ENCODE data around the gene ATP2B2.

The ATP2B2 gene

DNA sequence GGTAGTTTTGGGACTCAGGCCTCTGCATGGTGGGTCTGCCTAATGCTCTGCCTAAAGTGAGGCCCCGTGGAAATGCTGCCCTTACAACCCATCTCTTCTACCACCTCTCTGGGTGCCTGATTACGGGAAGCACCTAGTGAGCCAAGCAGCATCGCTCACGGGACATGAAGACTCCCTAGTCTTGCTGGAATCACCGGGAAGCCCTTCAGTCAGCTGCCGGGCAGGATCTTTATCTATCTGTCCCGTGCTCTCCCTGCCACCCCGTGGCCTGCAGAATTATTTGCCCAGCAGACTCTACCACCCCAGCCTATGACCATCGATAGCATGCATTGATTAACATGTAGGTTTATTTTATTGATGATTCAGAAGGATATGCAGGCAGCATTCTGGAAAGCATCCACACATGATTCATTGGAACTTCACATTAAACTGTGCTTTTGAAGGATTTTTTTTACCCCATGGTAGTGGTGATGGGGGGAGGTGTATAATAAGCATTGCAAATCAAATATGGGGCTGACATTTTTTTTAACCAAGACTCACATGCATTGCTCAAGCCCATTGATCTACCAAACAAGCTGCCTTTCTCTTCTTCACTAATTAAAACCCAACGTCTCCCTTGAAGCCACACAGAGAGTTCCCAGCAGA is 63.1 kb downstream of the ATP2B2 start:
- no peak overlapping the region for H3K27ac ChIP-seq (ENCODE audit: low read length)
- no peaks in the 10 kb centered on the region for H3K9me3 ChIP-seq (ENCODE audit: control insufficient read depth in 1 of 2, low read length in 2 of 2)
- no peak overlapping the region for H3K4me3 ChIP-seq (ENCODE audit: low read depth in 1 of 2, low read length in 2 of 2)
- no peaks in the 10 kb centered on the region for H3K27me3 ChIP-seq (ENCODE audit: low read depth, low read length)
- no peaks in the 10 kb centered on the region for H3K4me1 ChIP-seq (ENCODE audit: control insufficient read depth in 1 of 2, insufficient read depth in 2 of 2, low read length in 2 of 2)
- no peaks in the 10 kb centered on the region for H3K36me3 ChIP-seq (ENCODE audit: control insufficient read depth in 1 of 2, insufficient read depth in 2 of 2, low read length in 2 of 2)

DNA sequence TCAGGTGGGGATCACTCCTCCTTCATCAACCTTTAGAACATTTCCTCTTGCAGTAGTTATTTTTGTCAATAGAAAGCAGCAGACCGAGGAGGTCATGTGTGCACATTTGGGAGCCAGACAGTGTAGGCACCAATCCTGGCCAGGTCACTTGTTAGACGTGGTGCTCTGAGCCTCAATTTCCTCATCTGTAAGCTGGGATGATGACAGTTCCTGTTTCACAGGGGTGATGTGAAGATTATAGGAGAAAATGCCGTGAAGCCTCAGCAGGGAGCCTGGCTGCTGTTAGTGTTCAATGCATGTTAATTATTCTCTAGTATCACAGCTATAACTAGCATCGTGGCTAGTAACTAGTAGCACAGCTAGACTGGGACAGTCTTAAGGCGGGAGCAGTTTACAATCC is 64.7 kb downstream of the ATP2B2 start:
- H3K4me3 ChIP-seq (ENCODE audit: low read depth in 1 of 2, low read length in 2 of 2), result no peak overlapping the region
- no peak overlapping the region for H3K27ac ChIP-seq (ENCODE audit: low read length)
- no peaks in the 10 kb centered on the region for H3K36me3 ChIP-seq (ENCODE audit: control insufficient read depth in 1 of 2, insufficient read depth in 2 of 2, low read length in 2 of 2)
- H3K9me3 ChIP-seq (ENCODE audit: control insufficient read depth in 1 of 2, low read length in 2 of 2), result no peaks in the 10 kb centered on the region
- no peaks in the 10 kb centered on the region for H3K4me1 ChIP-seq (ENCODE audit: control insufficient read depth in 1 of 2, insufficient read depth in 2 of 2, low read length in 2 of 2)
- no peaks in the 10 kb centered on the region for H3K27me3 ChIP-seq (ENCODE audit: low read depth, low read length)

DNA sequence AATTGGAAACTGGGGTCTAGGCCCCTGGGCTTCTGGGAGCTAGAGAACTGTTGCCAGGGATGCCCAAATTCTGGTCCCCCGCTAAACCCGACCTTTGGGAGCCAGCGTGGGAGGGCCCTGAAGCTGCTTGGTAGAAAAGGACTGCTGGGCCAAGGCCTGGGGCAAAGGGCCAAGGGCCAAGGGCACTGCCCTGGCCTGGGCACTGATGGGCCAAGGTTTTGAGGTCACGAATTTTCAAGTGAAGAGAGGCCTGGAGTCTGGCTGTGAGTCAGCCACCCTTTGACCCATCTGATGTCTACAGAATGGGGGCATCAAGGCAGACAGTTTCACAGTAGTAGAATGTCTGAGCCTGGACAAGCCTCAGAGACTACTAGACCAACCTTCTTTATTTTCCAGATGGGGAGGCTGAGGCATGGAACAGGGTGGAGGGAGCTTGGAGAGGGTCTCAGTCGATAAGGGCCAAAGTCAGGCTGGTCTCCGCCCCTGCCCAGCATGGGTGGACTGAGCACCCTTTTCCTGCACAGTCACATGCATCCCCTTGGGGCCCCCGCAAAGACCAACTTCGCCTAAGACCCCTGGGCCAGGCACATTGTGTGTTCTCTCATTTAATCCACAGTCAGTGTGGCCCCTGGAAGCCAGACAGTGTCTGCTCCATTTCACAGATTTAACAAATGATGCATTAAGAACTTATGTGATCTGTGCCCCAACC is 66.3 kb downstream of the ATP2B2 start:
- Histone ChIP-seq H3K27ac (ENCODE audit: low read length) (no peak overlapping the region), H3K36me3 (ENCODE audit: control insufficient read depth in 1 of 2, insufficient read depth in 2 of 2, low read length in 2 of 2) (no peaks in the 10 kb centered on the region), H3K4me3 (ENCODE audit: low read depth in 1 of 2, low read length in 2 of 2) (no peak overlapping the region), H3K9me3 (ENCODE audit: control insufficient read depth in 1 of 2, low read length in 2 of 2) (no peaks in the 10 kb centered on the region), H3K27me3 (ENCODE audit: low read depth, low read length) (no peaks in the 10 kb centered on the region), H3K4me1 (ENCODE audit: control insufficient read depth in 1 of 2, insufficient read depth in 2 of 2, low read length in 2 of 2) (no peaks in the 10 kb centered on the region)

DNA sequence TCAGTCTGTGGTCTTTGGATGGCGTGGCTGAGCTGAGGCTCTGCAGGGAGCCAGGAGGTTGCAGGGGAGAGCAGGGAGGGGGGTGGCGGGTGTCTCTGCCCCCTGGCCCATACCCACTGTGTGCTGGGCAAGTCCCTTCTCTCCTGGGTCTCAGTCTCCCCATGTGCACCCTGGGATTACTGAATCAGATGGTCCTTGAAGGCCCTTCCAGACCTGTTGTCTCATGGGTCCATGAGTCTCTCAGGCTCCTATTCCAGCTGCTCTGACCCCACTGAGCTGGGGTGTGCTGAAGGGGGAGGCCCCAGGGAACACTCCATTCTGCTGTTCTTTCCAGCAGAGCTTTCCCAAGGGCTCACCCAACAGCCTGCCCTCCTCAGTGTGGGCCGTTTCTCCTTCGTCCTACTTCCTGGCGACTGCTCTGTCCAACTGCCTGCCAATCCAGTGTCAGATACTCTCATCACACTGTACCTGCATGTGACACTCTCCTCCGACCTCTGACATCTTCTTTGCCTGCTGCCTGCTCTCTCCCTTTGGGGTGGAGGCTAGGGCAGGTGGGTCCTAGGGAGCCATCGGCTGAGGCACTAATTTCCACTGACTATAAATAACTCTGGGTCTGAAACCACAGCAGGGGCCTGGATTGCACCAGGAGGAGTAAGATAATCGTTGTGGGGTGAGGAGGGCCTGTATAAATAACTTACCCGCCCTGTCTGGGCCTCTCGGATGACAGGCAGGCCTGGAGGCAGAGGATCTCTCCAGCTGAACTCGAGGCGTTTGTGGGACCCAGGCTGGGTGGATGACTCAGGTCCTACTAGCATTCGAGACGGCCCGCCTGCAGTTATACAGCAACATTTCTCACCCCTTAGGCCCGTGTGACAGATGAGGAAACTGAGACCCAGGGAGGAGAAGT is 67.1 kb downstream of the ATP2B2 start:
- Histone ChIP-seq H3K4me3 (ENCODE audit: low read depth in 1 of 2, low read length in 2 of 2) (no peak overlapping the region), H3K4me1 (ENCODE audit: control insufficient read depth in 1 of 2, insufficient read depth in 2 of 2, low read length in 2 of 2) (no peaks in the 10 kb centered on the region), H3K27me3 (ENCODE audit: low read depth, low read length) (no peaks in the 10 kb centered on the region), H3K9me3 (ENCODE audit: control insufficient read depth in 1 of 2, low read length in 2 of 2) (no peaks in the 10 kb centered on the region), H3K36me3 (ENCODE audit: control insufficient read depth in 1 of 2, insufficient read depth in 2 of 2, low read length in 2 of 2) (no peaks in the 10 kb centered on the region), H3K27ac (ENCODE audit: low read length) (no peak overlapping the region)

DNA sequence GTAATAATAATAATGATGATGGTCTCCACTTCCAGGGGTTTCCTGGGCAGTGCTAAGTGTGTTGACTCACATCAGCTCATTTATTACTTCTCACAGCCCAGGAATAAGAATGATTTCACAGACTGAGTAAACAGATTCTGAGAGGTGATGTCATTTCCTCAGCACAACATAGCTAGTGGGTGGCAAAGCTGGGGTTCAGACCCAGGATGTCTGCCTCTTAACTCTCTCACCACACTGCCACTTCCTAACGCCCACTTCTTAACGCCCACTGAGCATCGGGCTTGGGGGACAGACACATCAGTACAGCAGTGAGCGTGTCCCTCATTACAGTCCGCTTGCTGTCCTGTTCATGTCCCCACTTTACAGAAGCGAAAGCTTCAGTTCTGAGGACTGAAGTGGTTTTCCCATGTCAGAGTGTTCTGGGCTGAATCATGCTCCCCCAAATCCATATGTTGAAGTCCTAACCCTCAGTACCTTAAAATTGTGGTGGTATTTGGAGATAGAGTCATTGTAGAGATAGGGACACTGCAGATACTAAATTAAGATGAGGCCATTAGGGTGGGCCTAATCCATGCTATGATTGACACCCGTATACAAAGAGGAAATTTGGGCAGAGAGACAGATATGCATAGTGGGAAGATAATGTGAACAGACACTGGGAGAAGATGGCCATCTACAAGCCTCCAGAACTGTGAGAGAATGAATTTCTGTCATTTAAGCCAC is 68.0 kb downstream of the ATP2B2 start:
- Histone ChIP-seq H3K4me1 (ENCODE audit: control insufficient read depth in 1 of 2, insufficient read depth in 2 of 2, low read length in 2 of 2) (peaks cover 0 to under 1% of the 10 kb centered on the region in 2 donors), H3K36me3 (ENCODE audit: control insufficient read depth in 1 of 2, insufficient read depth in 2 of 2, low read length in 2 of 2) (no peaks in the 10 kb centered on the region), H3K27ac (ENCODE audit: low read length) (no peak overlapping the region), H3K27me3 (ENCODE audit: low read depth, low read length) (no peaks in the 10 kb centered on the region), H3K4me3 (ENCODE audit: low read depth in 1 of 2, low read length in 2 of 2) (no peak overlapping the region), H3K9me3 (ENCODE audit: control insufficient read depth in 1 of 2, low read length in 2 of 2) (no peaks in the 10 kb centered on the region)

DNA sequence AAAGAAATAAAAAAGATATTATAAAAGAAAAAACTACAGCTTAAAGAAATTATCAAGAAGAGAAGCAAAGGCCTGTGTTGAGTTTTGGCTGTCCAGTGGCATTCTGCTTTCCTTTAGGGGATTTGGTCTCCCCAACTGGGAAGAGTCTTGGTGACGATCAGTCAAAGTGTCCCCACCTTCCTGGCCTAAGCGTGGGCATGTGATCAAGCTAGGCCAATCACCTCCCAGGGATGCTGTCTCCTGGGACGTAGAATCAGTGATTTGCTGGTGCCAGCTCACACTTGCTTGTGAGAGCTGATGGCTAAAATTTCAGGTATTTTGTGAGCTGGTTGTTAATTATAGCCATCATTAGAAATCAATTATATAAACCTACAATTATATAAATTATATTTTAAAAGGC is 69.5 kb downstream of the ATP2B2 start:
- Histone ChIP-seq H3K27me3 (ENCODE audit: low read depth, low read length) (no peaks in the 10 kb centered on the region), H3K9me3 (ENCODE audit: control insufficient read depth in 1 of 2, low read length in 2 of 2) (no peaks in the 10 kb centered on the region), H3K4me3 (ENCODE audit: low read depth in 1 of 2, low read length in 2 of 2) (no peak overlapping the region), H3K4me1 (ENCODE audit: control insufficient read depth in 1 of 2, insufficient read depth in 2 of 2, low read length in 2 of 2) (peaks cover 0 to 9% of the 10 kb centered on the region in 2 donors), H3K36me3 (ENCODE audit: control insufficient read depth in 1 of 2, insufficient read depth in 2 of 2, low read length in 2 of 2) (no peaks in the 10 kb centered on the region), H3K27ac (ENCODE audit: low read length) (no peak overlapping the region)

DNA sequence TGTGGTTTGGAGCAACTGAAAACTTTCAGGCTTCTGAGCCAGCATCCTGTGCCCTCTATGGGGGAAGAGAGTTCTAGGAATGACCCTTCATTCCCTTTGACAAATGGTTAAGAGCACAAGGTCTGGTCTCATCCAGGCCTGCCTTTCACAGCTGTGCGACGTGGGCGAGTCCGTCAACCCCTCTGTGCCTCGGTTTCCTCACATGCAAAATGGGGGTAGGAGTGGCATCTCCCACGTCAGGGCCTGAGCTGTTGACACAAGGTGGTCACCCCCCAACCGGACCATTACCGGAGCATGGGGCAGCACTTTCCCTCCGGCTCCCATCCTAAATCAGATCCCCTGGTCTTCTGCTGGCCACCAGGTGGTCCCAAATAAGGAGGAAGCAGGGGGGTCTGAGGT is 70.4 kb downstream of the ATP2B2 start:
- Histone ChIP-seq H3K9me3 (ENCODE audit: control insufficient read depth in 1 of 2, low read length in 2 of 2) (no peaks in the 10 kb centered on the region), H3K4me3 (ENCODE audit: low read depth in 1 of 2, low read length in 2 of 2) (no peak overlapping the region), H3K4me1 (ENCODE audit: control insufficient read depth in 1 of 2, insufficient read depth in 2 of 2, low read length in 2 of 2) (peaks cover 0 to 9% of the 10 kb centered on the region in 2 donors), H3K27me3 (ENCODE audit: low read depth, low read length) (no peaks in the 10 kb centered on the region), H3K36me3 (ENCODE audit: control insufficient read depth in 1 of 2, insufficient read depth in 2 of 2, low read length in 2 of 2) (no peaks in the 10 kb centered on the region), H3K27ac (ENCODE audit: low read length) (no peak overlapping the region)

DNA sequence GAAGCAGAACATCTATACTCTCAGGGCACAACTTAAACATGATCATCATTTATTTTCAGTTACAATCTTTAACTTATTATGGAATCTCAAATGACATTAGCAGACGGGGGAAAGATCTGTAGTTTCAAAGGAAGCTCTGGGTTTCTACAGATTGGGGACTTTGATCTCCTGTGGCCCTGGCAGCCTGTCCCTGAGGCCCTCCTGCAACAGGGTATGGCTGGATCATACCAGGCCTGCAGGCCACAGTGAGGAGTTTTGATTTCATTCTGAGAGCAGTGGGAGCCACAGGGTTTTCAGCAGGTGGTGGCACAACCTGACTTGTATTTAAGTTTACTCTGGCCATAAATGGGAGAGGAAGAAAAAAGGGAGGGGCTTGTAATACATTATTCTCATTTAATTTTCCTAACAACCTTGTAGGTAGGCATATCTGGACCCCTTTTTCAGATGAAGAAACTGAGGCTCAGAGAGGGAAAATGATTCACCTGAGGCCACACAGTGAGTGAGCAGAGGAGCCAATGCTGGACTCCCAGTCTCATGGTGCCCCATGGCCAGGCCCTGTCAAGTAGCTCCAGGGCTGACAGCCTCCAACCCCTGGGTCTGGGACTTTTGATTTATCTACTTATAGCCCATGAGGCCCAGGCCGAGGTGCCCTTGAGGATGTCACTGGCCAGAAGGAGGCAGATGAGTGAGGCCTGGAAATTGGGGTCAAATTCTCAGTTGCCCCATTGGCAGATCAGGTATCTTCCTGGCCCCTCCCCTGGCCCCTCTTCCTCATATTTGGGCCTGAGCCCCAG is 71.0 kb downstream of the ATP2B2 start:
- Histone ChIP-seq H3K27ac (ENCODE audit: low read length) (no peak overlapping the region), H3K27me3 (ENCODE audit: low read depth, low read length) (no peaks in the 10 kb centered on the region), H3K4me1 (ENCODE audit: control insufficient read depth in 1 of 2, insufficient read depth in 2 of 2, low read length in 2 of 2) (peaks cover 0 to 9% of the 10 kb centered on the region in 2 donors), H3K4me3 (ENCODE audit: low read depth in 1 of 2, low read length in 2 of 2) (no peak overlapping the region), H3K36me3 (ENCODE audit: control insufficient read depth in 1 of 2, insufficient read depth in 2 of 2, low read length in 2 of 2) (no peaks in the 10 kb centered on the region), H3K9me3 (ENCODE audit: control insufficient read depth in 1 of 2, low read length in 2 of 2) (no peaks in the 10 kb centered on the region)

DNA sequence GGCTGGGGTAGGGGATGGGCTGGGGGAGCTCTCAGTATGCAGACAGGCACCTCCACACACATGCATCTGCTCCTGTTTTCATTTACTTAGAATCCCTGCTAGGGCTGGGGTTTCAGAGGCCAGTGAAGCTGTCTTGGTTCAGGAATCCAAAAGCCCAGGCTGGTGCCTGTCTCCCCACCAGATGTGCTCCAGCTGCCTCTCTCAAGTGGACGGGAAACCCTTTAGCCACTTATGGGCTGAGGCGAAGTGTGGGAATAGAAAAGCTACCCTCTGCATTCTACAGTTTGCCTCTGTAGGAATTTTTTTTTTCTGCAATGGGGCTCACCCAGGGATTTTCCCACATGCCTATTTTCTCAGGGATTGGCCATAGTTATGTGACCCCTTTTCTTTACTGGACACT is 72.5 kb downstream of the ATP2B2 start:
- H3K36me3 ChIP-seq (ENCODE audit: control insufficient read depth in 1 of 2, insufficient read depth in 2 of 2, low read length in 2 of 2), result no peaks in the 10 kb centered on the region
- no peak overlapping the region for H3K27ac ChIP-seq (ENCODE audit: low read length)
- peaks cover 0 to 9% of the 10 kb centered on the region in 2 donors for H3K4me1 ChIP-seq (ENCODE audit: control insufficient read depth in 1 of 2, insufficient read depth in 2 of 2, low read length in 2 of 2)
- no peaks in the 10 kb centered on the region for H3K27me3 ChIP-seq (ENCODE audit: low read depth, low read length)
- H3K9me3 ChIP-seq (ENCODE audit: control insufficient read depth in 1 of 2, low read length in 2 of 2), result no peaks in the 10 kb centered on the region
- no peak overlapping the region for H3K4me3 ChIP-seq (ENCODE audit: low read depth in 1 of 2, low read length in 2 of 2)

DNA sequence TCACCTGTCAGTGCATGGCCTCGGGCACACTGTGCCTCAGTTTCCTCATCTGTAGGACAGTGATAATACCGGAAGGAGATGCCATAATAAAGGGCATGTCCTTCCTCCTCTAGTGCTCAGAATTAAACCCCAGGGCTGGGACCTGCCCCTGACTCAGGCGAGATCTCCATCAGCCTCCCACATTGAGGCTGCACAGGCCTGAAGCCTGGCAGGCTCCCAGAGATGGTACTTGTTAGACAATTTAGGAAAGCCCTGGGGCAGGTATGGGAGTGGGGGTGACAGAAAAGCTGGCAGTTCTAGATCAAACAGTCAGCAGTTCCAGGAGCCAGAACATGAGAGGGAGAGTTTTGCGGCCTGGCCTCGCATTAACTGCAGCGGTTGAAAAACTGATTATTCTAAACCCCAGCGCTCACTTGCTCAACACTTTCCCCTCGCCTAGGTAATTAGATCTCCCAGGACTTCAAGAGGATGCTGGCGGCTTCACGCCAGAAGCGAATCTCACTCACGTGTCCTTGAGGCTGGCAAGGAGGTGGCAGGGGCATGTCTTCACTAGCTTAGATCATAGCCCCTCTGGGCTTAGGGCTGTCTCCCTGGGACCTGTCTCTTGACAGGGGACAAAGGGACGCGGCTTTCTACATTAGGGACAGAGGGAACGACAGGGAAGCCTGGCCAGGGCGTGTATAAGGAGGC is 73.1 kb downstream of the ATP2B2 start:
- H3K27me3 ChIP-seq (ENCODE audit: low read depth, low read length), result no peaks in the 10 kb centered on the region
- H3K27ac ChIP-seq (ENCODE audit: low read length), result no peak overlapping the region
- H3K36me3 ChIP-seq (ENCODE audit: control insufficient read depth in 1 of 2, insufficient read depth in 2 of 2, low read length in 2 of 2), result no peaks in the 10 kb centered on the region
- no peak overlapping the region for H3K4me3 ChIP-seq (ENCODE audit: low read depth in 1 of 2, low read length in 2 of 2)
- peaks cover 0 to 9% of the 10 kb centered on the region in 2 donors for H3K4me1 ChIP-seq (ENCODE audit: control insufficient read depth in 1 of 2, insufficient read depth in 2 of 2, low read length in 2 of 2)
- H3K9me3 ChIP-seq (ENCODE audit: control insufficient read depth in 1 of 2, low read length in 2 of 2), result no peaks in the 10 kb centered on the region
